BJ (cell line): ENCODE results near the gene VTI1A. TPM values are rescaled to one million over a fixed set of nuclear protein-coding genes. Genes with fewer than 3 reads are reported as not detected.

ENCODE experiments used
- CTCF ChIA-PET: fragments of 350-600 bp; formaldehyde crosslinking; extraction: SDS; loops from one replicate; lab custom pipeline; 2021; ENCODE audit warnings: antibody characterized with exemption, inconsistent platforms; lab: Yijun Ruan, JAX
- POLR2A ChIA-PET: fragments of 300-600 bp; sonication (Branson Sonifier 250); formaldehyde crosslinking; extraction: SDS; loops from one replicate; lab custom pipeline; 2021; ENCODE audit warnings: antibody characterized with exemption; lab: Charles Lee
- DNase-seq: peaks from one replicate; pipeline ENCODE4 v3.0.0-alpha.2; 2011; ENCODE audit warnings: low read depth
- H3K27me3 ChIP-seq: 2 replicates; pipeline ENCODE4 v1.6.0; 2011; ENCODE audit warnings: low read length; ENCODE audit not compliant: control insufficient read depth, insufficient read depth
- H3K36me3 ChIP-seq: 2 replicates; pipeline ENCODE4 v1.5.1; 2011; ENCODE audit warnings: low read length; ENCODE audit not compliant: control insufficient read depth, insufficient read depth
- H3K4me3 ChIP-seq: 2 replicates; pipeline ENCODE4 v1.5.1; 2011; ENCODE audit warnings: low read depth, mild to moderate bottlenecking, control low read depth, low read length
- polyA plus RNA-seq: library from polyadenylated mRNA; depleted of rRNA; stranded (reverse); fragments of >200 nt; gene quantifications from 2 replicates; pipeline ENCODE4 v1.2.3, GENCODE V29; 2011
- TF ChIP-seq, protein P1 (sequence below): IDR thresholded peaks from 2 replicates; pipeline ENCODE4 v1.5.1; 2011; ENCODE audit warnings: low read depth, mild to moderate bottlenecking, control low read depth, inconsistent platforms, low read length, moderate library complexity; ENCODE audit not compliant: insufficient read depth

VTI1A gene
- polyA plus RNA-seq, 1 experiment, result 13.4 TPM

DNA sequence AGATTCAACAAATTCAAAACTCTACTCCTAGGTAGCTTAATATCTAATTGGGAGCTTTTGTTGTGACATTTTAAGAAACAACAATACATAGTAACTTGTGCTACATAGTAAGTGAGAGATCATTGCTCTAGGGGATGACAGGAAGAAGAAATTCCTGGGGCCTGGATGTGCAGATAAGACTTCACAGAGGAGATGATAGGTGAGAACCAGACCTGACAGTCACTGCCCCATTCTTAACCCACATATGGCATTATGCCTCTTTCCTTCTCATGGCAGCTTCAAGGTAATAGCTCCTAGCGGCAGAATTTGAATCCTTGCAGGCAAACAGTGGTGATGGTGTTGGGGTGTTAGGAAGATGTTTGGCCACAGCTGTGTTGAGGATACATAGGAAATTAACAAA, 233.6 kb downstream of the VTI1A start:
- Histone ChIP-seq H3K27me3 (no peaks in the 10 kb centered on the region), H3K36me3 (no peaks in the 10 kb centered on the region), H3K4me3 (no peak overlapping the region)
- no peak for DNase-seq
- ChIA-PET POLR2A (no interaction called here), CTCF (interaction anchor here (0.9 to 1.0 kb wide), 2 partner anchors 9 to 46 kb away, joined by 3 to 4 read pairs; no protein-coding TSS in a partner anchor)
- TF ChIP-seq, protein P1, sequence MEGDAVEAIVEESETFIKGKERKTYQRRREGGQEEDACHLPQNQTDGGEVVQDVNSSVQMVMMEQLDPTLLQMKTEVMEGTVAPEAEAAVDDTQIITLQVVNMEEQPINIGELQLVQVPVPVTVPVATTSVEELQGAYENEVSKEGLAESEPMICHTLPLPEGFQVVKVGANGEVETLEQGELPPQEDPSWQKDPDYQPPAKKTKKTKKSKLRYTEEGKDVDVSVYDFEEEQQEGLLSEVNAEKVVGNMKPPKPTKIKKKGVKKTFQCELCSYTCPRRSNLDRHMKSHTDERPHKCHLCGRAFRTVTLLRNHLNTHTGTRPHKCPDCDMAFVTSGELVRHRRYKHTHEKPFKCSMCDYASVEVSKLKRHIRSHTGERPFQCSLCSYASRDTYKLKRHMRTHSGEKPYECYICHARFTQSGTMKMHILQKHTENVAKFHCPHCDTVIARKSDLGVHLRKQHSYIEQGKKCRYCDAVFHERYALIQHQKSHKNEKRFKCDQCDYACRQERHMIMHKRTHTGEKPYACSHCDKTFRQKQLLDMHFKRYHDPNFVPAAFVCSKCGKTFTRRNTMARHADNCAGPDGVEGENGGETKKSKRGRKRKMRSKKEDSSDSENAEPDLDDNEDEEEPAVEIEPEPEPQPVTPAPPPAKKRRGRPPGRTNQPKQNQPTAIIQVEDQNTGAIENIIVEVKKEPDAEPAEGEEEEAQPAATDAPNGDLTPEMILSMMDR, result no peak

- no peaks in the 10 kb centered on the region for H3K27me3 ChIP-seq
- ChIA-PET POLR2A (no interaction called here), CTCF (no interaction called here)
- no peak overlapping the region for H3K4me3 ChIP-seq
- no peaks in the 10 kb centered on the region for H3K36me3 ChIP-seq
- DNase-seq, result no peak
- TF ChIP-seq, protein P1, result no peak
Measured at GRCh38 chr10:112687647-112688046, 240.6 kb downstream of the VTI1A start.

GRCh38 chr10:112689327-112690072, 242.5 kb downstream of the VTI1A start:
- POLR2A ChIA-PET, result no interaction called here
- no peaks in the 10 kb centered on the region for H3K27me3 ChIP-seq
- TF ChIP-seq, protein P1, result peak; percentile 45
- no peak overlapping the region for H3K4me3 ChIP-seq
- no peaks in the 10 kb centered on the region for H3K36me3 ChIP-seq
- CTCF ChIA-PET, result interaction anchor here (0.7 to 0.9 kb wide), 2 partner anchors 9 to 694 kb away, joined by 3 read pairs; no protein-coding TSS in a partner anchor
- no peak for DNase-seq

- POLR2A ChIA-PET, result no interaction called here
Measured at GRCh38 chr10:112695539-112695938, 248.5 kb downstream of the VTI1A start.

DNA sequence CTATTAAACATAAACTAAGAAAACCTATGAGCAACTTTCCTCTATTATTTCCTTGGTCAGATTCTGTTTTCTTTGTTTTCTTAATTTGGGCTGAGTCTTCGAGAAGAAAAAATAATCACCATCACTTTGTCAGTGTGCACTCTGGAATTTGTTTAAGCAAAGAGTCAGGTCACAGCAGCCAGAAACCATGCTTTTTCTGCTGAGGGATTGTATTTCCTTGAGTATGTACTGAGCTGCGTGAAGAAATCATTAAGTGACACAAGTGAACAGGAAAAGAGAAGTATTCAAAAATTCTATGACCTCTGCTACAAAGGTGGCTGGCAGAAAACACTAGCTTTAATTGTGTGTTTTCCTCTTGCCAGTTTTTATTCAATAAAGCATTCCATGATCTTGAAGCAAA, 249.6 kb downstream of the VTI1A start:
- no peak for DNase-seq
- H3K27me3 ChIP-seq, result no peaks in the 10 kb centered on the region
- ChIA-PET CTCF (interaction anchor here (1.3 kb wide), 1 partner anchor 14 kb away, joined by 4 read pairs; no protein-coding TSS in a partner anchor), POLR2A (no interaction called here)
- TF ChIP-seq, protein P1, result no peak
- no peaks in the 10 kb centered on the region for H3K36me3 ChIP-seq
- no peak overlapping the region for H3K4me3 ChIP-seq

More at GRCh38 chr10:112695539-112695938, 248.5 kb downstream of the VTI1A start:
- no peaks in the 10 kb centered on the region for H3K36me3 ChIP-seq
- CTCF ChIA-PET, result no interaction called here
- TF ChIP-seq, protein P1, result no peak
- no peaks in the 10 kb centered on the region for H3K27me3 ChIP-seq
- DNase-seq, result no peak
- no peak overlapping the region for H3K4me3 ChIP-seq
